ENCODE data around the gene SYCE1.
A peak's percentile ranks its signal among the peaks of the same experiment; 100 is the strongest.
"Not testable (repeated sequence)": the region's sequence is repeated elsewhere in the genome, so short reads cannot be mapped to it uniquely, and the experiment has no call there.

SYCE1 gene, protein sequence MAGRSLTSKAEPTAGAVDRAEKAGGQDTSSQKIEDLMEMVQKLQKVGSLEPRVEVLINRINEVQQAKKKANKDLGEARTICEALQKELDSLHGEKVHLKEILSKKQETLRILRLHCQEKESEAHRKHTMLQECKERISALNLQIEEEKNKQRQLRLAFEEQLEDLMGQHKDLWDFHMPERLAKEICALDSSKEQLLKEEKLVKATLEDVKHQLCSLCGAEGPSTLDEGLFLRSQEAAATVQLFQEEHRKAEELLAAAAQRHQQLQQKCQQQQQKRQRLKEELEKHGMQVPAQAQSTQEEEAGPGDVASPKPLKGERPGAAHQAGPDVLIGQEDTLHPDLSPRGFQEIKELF

GRCh38 chr10:133565441-133566294 lies at the start of gene SYCE1:
Gene SYCE1 (minus strand): TSS chr10:133565583. CDS start chr10:133565529, 54 bp downstream.
- DNase-seq = no peak

GRCh38 chr10:133614830-133615580 lies 49.6 kb upstream of the SYCE1 start:
- DNase-seq = no peak

DNA sequence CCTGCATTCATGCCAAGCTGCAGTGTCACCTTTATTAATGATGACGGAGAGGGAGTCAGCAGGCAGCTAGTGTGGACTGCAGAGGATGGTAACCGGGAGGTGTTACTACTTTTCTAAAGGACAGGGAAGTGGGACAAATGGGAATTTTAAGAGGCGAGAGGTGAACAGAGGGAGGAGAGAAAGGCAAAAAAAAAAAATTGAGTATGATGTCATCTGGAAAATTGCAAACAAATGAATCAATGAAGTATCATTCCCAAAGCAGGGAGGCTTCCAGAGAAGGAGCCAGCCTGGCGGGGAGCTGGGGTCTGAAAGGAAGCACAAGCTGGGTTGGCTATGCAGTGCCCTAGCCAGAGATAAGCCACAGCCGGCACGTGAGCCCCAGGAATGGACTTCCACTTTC lies 48.3 kb upstream of the SYCE1 start:
- no peak for DNase-seq

DNA sequence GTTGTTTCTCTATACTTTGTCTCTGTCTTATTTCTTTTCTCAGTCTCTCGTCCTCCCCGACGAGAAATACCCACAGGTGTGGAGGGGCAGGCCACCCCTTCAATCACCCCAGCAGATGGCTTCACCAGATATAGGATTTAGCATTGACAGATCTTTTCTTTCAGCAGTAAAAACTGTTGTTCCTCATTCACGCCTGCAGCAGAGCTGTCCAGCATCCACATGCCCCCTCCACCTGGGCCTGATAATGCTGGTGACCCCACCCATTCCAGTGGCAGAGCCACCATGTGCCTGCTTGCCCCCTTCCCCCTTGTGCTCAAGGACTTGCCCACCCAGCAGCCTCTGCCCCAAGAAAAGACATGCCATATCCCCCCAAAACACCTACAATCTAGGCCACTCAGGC lies 45.7 kb upstream of the SYCE1 start:
- no peak for DNase-seq

GRCh38 chr10:133608855-133609254 lies 43.5 kb upstream of the SYCE1 start:
- peak; percentile 14 for DNase-seq

DNA sequence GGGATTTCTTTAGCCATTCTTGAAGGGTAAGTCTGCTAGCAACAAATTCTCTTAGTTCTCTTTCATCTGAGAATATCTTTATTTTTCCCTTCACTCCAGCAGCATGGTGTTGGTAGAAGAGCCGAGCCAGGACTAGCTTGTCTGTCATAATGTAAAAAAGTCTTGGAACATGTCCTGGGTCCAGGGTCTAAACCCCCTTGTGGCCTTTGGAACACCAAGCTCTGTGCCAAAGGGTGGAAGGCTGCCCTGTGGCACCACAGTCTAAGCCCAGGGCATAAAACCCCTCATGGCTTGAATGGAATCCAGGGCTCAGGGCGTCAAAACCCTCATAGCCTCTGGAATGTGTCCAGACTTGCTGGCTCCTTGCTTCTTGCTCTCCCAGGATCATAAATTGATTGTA lies 38.1 kb upstream of the SYCE1 start:
- DNase-seq = not testable (repeated sequence)

GRCh38 chr10:133600657-133601056 lies 35.3 kb upstream of the SYCE1 start:
- DNase-seq = no peak

DNA sequence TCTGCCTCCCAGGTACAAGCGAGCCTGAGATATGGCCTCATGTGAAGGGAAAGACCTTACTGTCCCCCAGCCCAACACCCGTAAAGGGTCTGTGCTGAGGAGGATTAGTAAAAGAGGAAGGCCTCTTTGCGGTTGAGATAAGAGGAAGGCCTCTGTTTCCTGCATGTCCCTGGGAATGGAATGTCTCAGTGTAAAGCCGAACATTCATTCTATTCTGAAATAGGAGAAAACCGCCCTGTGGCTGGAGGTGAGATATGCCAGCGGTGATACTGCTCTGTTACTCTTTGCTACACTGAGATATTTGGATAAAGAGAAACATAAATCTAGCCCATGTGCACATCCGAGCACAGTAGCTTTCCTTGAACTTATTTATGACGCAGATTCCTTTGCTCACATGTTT lies 34.5 kb upstream of the SYCE1 start:
- DNase-seq = not testable (repeated sequence)

DNA sequence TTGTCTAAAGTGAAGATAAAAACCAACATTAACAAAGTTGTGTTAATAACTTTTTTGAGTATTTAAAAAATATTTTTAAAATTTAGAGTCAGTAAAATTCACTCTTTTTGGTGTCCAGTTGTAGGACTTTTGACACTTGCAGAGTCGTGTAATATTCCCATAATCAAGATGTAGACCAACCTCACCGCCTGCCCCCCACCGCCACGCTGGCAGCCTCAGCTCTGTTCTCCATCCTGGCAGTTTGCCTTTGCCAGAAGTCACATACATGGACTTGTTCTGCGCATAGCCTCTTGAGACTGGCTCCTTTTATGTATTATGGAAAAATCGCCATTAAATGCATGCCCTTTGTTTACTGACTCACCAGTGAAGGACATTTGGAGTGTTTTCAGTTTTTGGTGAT lies 27.3 kb upstream of the SYCE1 start:
- DNase-seq = no peak

DNA sequence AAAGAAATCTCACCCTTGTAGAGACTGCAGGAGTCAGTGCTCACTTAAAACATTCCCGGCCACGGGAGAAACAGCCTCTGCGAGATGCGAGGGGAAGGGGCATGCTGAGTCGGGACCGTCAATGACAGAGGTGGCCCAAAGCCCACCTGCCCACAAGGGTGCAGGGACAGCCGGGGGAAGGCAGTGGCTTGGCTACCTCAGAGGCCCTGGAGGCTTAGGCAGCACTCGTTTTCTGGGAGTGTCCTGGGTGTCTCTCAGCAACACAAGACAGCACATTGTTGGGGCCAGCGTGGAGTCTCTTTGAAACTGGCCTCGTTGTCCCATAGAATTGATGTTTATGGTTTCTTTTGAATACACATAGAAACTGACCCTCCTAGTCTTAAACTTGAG lies 25.6 kb upstream of the SYCE1 start:
- no peak for DNase-seq

DNA sequence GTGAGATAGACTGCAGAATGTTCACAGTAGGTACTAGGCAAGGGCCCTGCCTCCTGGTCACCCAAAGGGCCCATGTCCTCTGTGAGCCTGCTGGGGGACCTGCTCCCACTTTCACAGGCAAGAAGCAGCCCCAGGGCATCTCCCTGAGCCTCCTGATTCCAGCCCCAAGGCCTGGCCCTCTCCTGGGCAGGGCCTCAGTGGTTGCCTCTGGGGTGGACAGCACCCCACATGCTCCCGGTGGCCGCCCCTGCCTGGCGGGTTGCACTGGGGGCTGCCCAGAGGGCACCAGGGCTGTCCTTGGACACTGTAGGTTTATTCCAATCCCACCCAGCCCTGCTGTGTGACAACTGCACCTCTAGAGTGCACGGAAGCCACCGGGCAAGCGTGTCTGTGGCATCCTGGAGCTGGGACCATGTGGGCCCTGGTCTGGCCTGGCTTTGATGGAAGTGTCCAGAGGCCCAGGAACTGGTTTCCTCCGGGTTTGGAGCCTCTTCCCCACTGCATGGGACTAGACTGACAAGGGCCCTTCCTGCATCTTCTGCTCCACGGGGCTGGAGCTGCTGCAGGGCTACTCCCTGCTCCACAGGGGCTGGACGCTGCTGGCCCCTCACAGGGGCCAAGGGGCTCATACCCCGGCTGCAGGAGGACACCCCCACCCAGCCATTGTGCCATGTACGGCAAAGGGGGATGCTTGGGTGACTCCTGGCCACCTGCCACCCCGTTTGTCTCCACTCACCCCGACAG lies 25.0 kb upstream of the SYCE1 start:
- no peak for DNase-seq

DNA sequence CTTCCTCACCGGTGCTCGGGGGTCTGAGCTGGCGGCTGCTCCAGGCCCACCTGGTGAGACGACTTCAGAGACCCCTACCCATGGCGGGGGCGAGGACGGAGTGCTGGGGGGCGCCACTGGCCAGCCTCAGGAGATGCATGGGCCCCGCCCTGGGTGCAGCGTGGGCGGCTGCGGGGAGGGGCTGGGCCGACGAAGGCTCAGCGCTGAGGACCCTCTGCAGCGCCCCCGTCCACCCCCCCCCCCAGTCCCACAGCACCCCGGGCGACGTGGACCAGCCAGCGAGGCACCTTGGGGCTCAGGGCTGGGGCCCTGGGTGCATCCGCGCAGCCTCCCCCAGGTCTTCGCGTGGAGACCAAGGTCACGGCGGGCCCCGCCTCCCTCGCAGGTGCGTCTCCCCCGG lies 11.7 kb upstream of the SYCE1 start:
- not testable (repeated sequence) for DNase-seq

- not testable (repeated sequence) for DNase-seq
Observed at GRCh38 chr10:133573460-133573859, 8.1 kb upstream of the SYCE1 start.

GRCh38 chr10:133572055-133572454 lies 6.7 kb upstream of the SYCE1 start:
- DNase-seq = not testable (repeated sequence)

- not testable (repeated sequence) for DNase-seq
Observed at GRCh38 chr10:133569801-133570200, 4.4 kb upstream of the SYCE1 start.

DNA sequence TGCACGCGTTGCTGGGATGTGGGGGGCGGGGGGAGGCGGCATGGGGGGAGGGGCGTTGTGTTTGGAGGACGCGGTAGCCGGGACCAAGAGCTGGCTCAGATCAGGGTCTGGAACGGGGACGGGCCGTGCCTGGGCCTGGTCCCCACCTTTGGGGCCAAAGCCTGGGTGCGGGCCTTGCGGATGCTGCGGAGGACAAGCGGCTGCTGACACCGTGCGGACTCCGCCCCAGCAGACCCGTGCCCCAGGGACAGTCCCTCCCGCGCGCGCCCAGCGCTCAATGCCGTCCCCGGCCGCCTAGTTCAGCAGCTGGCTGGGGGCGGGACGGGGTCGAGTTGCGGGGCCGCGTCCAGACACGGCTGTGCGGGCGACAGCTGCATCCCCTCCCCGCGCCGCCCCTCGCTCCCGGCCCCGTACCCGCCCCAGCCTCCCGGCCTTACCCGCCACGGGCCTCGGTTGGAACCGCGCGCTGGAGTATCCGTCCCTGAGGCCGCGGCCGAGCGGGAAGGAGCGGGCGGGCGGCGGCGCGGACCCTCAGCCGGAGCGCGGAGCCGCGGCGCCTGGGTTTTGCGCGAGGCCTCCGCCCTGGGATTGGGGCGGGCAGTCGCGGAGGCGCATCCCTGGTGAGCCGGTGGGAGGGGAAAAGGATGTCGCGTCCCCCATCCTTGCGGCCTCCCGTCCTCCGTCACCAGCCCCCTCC lies 3.6 kb upstream of the SYCE1 start:
- not testable (repeated sequence) for DNase-seq

- DNase-seq = no peak
Observed at GRCh38 chr10:133568287-133568614, 2.9 kb upstream of the SYCE1 start.

GRCh38 chr10:133567609-133568286 lies 2.4 kb upstream of the SYCE1 start:
- DNase-seq = no peak

- no peak for DNase-seq
Observed at GRCh38 chr10:133567119-133567518, 1.7 kb upstream of the SYCE1 start.

DNA sequence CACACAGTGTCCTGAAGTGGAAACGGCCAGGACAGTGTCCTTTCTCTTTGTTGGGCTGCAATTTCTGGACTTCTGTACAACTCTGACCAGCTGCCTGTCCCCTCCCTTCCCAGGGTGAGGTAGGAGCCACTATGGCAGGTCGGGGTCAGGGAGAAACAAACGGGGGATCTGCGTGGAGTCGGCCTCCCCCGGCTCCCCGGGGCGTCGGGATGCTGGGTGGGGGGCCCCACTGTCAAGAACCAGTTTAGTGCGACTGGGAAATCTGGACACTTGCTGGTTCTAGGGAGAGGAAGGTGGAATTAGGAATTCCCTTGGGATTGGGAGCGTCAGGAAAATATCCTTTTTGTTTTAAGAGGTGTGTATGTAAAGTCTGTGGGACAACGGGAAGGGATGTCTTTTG lies 567 bp downstream of the SYCE1 start:
- no peak for DNase-seq

- DNase-seq = no peak
Observed at GRCh38 chr10:133559216-133559615, 6.2 kb downstream of the SYCE1 start.

DNA sequence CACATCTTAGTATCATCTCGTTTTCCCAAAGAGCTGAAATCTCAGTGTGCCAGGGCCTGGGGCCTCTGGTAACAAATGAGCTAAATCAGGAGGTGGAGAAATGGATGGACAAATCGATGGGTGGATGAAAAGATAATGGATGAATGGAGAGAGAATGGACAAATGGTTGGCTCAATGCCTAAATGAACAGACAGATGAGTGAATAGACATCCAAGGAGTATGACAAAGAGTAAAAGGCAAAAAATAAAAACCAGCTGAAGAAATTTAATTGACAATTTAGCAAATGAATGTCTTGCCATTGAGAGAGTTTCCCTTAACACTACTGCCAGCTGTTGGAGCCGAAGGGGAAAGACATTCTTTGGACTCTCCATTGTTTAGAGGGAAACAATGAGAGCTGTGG lies 8.0 kb downstream of the SYCE1 start:
- DNase-seq = no peak

Data from midbrain (tissue), 1 donor.